GM12892 (cell line): ENCODE results near the gene SIRT3.

ENCODE experiments used
- POLR2A ChIP-seq: IDR thresholded peaks from 2 replicates; pipeline ENCODE4 v1.6.1; 2011; ENCODE audit warnings: low read depth, low read length, control low read depth
- TAF1 ChIP-seq: IDR thresholded peaks from 2 replicates; pipeline ENCODE4 v1.6.1; 2011; ENCODE audit warnings: low read depth, mild to moderate bottlenecking, control low read depth, low read length, borderline replicate concordance

- TF ChIP-seq TAF1: no peak
- TF ChIP-seq POLR2A: no peak
These were observed 46.7 kb upstream of the SIRT3 start for GRCh38 chr11:282630-283360.
